ENCODE data around the gene ZBTB7A. TPM values are rescaled to one million over a fixed set of nuclear protein-coding genes. Genes with fewer than 3 reads are reported as not detected.

ZBTB7A gene
- total RNA-seq, 1 experiment from 2014 or later, result 49.5 TPM

- Histone ChIP-seq H3K4me3 (replicated peaks in 1 of 2; ENCODE audit: low read depth in 1 of 2, low read length in 2 of 2) (no peak overlapping the region), H3K79me2 (ENCODE audit: insufficient read depth, low read length) (no peaks in the 10 kb centered on the region), H3K36me3 (ENCODE audit: control insufficient read depth in 1 of 2, insufficient read depth in 2 of 2, low read length in 2 of 2) (no peaks in the 10 kb centered on the region), H3K9me2 (ENCODE audit: insufficient read depth) (no peaks in the 10 kb centered on the region), H3K9ac (ENCODE audit: low read length) (no peak overlapping the region), H2AFZ (ENCODE audit: low read depth, low read length, poor library complexity, severe bottlenecking) (no peak overlapping the region), H4K20me1 (ENCODE audit: insufficient read depth) (no peaks in the 10 kb centered on the region), H3K27ac (ENCODE audit: low read depth, low read length) (no peak overlapping the region), H3K4me1 (ENCODE audit: control insufficient read depth in 1 of 2, insufficient read depth in 2 of 2, low read length in 2 of 2) (peaks cover 12 to 32% of the 10 kb centered on the region in 2 experiments), H3K9me3 (ENCODE audit: control insufficient read depth in 1 of 2, insufficient read depth in 1 of 2, low read depth in 1 of 2, low read length in 2 of 2) (no peaks in the 10 kb centered on the region), H3K4me2 (ENCODE audit: low read length) (no peak overlapping the region), H3K27me3 (ENCODE audit: insufficient read depth, low read length) (no peaks in the 10 kb centered on the region)
- ChIA-PET RAD21 (ENCODE audit: low non-redundant PET in 1 of 2, low total read pairs in 2 of 2, uncharacterized antibody in 2 of 2, unreplicated experiment in 2 of 2) (no interaction called here), CTCF (interaction anchor here (0.6 kb wide), 1 partner anchor 87 kb away, joined by 5 read pairs; no protein-coding TSS in a partner anchor), POLR2A (no interaction called here)
- intact Hi-C loops (cut with micrococcal nuclease), result no loop called here
- no TSS peak for BruUV-seq (replicated peaks)
- no peak for TF ChIP-seq EZH2phosphoT487 (IDR thresholded peaks at IDR 0.05; ENCODE audit: borderline replicate concordance)
- no peak for TF ChIP-seq POLR2A (IDR thresholded peaks at IDR 0.05; ENCODE audit: borderline replicate concordance, extremely low read depth, insufficient read depth, insufficient read length)
- no peak for TF ChIP-seq EGR1 (IDR thresholded peaks at IDR 0.05; ENCODE audit: low read depth)
- no peak for TF ChIP-seq ZNF274 (IDR thresholded peaks at IDR 0.05; ENCODE audit: low read depth, low read length)
- TF ChIP-seq FOSL1 (IDR thresholded peaks at IDR 0.05; ENCODE audit: low read depth), result no peak
- TF ChIP-seq SIN3A (IDR thresholded peaks at IDR 0.05; ENCODE audit: low read depth), result no peak
- no peak for TF ChIP-seq EZH2 (IDR thresholded peaks at IDR 0.05)
- no peak for TF ChIP-seq POLR2AphosphoS5 (IDR thresholded peaks at IDR 0.05; ENCODE audit: low read depth, low read length)
- TF ChIP-seq, protein P1, sequence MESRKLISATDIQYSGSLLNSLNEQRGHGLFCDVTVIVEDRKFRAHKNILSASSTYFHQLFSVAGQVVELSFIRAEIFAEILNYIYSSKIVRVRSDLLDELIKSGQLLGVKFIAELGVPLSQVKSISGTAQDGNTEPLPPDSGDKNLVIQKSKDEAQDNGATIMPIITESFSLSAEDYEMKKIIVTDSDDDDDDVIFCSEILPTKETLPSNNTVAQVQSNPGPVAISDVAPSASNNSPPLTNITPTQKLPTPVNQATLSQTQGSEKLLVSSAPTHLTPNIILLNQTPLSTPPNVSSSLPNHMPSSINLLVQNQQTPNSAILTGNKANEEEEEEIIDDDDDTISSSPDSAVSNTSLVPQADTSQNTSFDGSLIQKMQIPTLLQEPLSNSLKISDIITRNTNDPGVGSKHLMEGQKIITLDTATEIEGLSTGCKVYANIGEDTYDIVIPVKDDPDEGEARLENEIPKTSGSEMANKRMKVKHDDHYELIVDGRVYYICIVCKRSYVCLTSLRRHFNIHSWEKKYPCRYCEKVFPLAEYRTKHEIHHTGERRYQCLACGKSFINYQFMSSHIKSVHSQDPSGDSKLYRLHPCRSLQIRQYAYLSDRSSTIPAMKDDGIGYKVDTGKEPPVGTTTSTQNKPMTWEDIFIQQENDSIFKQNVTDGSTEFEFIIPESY (IDR thresholded peaks at IDR 0.05; ENCODE audit: extremely low read depth, insufficient replicate concordance, low read length), result no peak
- no peak for DNase-seq (ENCODE audit: low read depth, low spot score)
- no peak for ATAC-seq
These were observed 10.3 kb upstream of the ZBTB7A start for GRCh38 chr19:4077007-4077374.

GRCh38 chr19:4075373-4075772, 8.7 kb upstream of the ZBTB7A start:
- Histone ChIP-seq H3K9me2 (ENCODE audit: insufficient read depth) (no peaks in the 10 kb centered on the region), H4K20me1 (ENCODE audit: insufficient read depth) (no peaks in the 10 kb centered on the region), H3K27me3 (ENCODE audit: insufficient read depth, low read length) (no peaks in the 10 kb centered on the region), H3K27ac (ENCODE audit: low read depth, low read length) (no peak overlapping the region), H2AFZ (ENCODE audit: low read depth, low read length, poor library complexity, severe bottlenecking) (no peak overlapping the region), H3K36me3 (ENCODE audit: control insufficient read depth in 1 of 2, insufficient read depth in 2 of 2, low read length in 2 of 2) (no peaks in the 10 kb centered on the region), H3K9ac (ENCODE audit: low read length) (no peak overlapping the region), H3K79me2 (ENCODE audit: insufficient read depth, low read length) (no peaks in the 10 kb centered on the region), H3K4me3 (replicated peaks in 1 of 2; ENCODE audit: low read depth in 1 of 2, low read length in 2 of 2) (no peak overlapping the region), H3K4me2 (ENCODE audit: low read length) (no peak overlapping the region), H3K4me1 (ENCODE audit: control insufficient read depth in 1 of 2, insufficient read depth in 2 of 2, low read length in 2 of 2) (peaks cover 10 to 21% of the 10 kb centered on the region in 2 experiments), H3K9me3 (ENCODE audit: control insufficient read depth in 1 of 2, insufficient read depth in 1 of 2, low read depth in 1 of 2, low read length in 2 of 2) (no peaks in the 10 kb centered on the region)
- DNase-seq (ENCODE audit: low read depth, low spot score) (no peak), ATAC-seq (no peak)
- TF ChIP-seq TCF7L2 (IDR thresholded peaks at IDR 0.05; ENCODE audit: borderline replicate concordance, extremely low read depth, insufficient read depth, insufficient read length) (no peak), RAD21 (IDR thresholded peaks at IDR 0.05; ENCODE audit: low read depth) (no peak), ELF1 (IDR thresholded peaks at IDR 0.05; ENCODE audit: borderline replicate concordance, low read depth) (no peak), POLR2AphosphoS5 (IDR thresholded peaks at IDR 0.05; ENCODE audit: low read depth, low read length) (no peak), FOSL1 (IDR thresholded peaks at IDR 0.05; ENCODE audit: low read depth) (no peak), POLR2A (IDR thresholded peaks at IDR 0.05; ENCODE audit: borderline replicate concordance, extremely low read depth, insufficient read depth, insufficient read length) (no peak)
- TF ChIP-seq, protein P2, sequence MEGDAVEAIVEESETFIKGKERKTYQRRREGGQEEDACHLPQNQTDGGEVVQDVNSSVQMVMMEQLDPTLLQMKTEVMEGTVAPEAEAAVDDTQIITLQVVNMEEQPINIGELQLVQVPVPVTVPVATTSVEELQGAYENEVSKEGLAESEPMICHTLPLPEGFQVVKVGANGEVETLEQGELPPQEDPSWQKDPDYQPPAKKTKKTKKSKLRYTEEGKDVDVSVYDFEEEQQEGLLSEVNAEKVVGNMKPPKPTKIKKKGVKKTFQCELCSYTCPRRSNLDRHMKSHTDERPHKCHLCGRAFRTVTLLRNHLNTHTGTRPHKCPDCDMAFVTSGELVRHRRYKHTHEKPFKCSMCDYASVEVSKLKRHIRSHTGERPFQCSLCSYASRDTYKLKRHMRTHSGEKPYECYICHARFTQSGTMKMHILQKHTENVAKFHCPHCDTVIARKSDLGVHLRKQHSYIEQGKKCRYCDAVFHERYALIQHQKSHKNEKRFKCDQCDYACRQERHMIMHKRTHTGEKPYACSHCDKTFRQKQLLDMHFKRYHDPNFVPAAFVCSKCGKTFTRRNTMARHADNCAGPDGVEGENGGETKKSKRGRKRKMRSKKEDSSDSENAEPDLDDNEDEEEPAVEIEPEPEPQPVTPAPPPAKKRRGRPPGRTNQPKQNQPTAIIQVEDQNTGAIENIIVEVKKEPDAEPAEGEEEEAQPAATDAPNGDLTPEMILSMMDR (IDR thresholded peaks at IDR 0.05 in 2 of 3, conservative IDR thresholded peaks at IDR 0.05 in 1 of 3; ENCODE audit: borderline replicate concordance in 1 of 3, insufficient read depth in 1 of 3, low read depth in 2 of 3, low read length in 2 of 3), result no peak
- intact Hi-C loops (cut with micrococcal nuclease), result no loop called here
- no TSS peak for BruUV-seq (replicated peaks)
- RAD21 ChIA-PET (ENCODE audit: low non-redundant PET in 1 of 2, low total read pairs in 2 of 2, uncharacterized antibody in 2 of 2, unreplicated experiment in 2 of 2), result no interaction called here
- CTCF ChIA-PET, result no interaction called here
- POLR2A ChIA-PET, result no interaction called here
